ENCODE results near the gene TPMT. TPM values are rescaled to one million over a fixed set of nuclear protein-coding genes. Genes with fewer than 3 reads are reported as not detected.

The TPMT gene
- total and polyA plus RNA-seq, 2 of the 13 experiments (the other 11 are each of a cell fraction or from before 2014, with no cell fraction given) = 11.1 to 22.8 TPM

GRCh38 chr6:18081025-18081668, 73.7 kb downstream of the TPMT start (continued):
- TF ChIP-seq AHDC1 (CRISPR knock-in tag; IDR thresholded peaks at IDR 0.05; ENCODE audit: borderline replicate concordance) (peak; percentile 77; the same call in 1 of the 2 replicates), MED1 (CRISPR knock-in tag; IDR thresholded peaks at IDR 0.05) (no peak), ZNF143 (CRISPR knock-in tag; IDR thresholded peaks at IDR 0.05) (no peak), ZFP36L1 (CRISPR knock-in tag; IDR thresholded peaks at IDR 0.05) (no peak), SCMH1 (CRISPR knock-in tag; IDR thresholded peaks at IDR 0.05; ENCODE audit: borderline replicate concordance) (no peak), STAG1 (CRISPR knock-in tag; IDR thresholded peaks at IDR 0.05) (peak; percentile 11; the same call in 1 of the 2 replicates), UBTF (CRISPR knock-in tag; IDR thresholded peaks at IDR 0.05) (no peak), ZNF430 (CRISPR knock-in tag; IDR thresholded peaks at IDR 0.05) (no peak), ZNF230 (CRISPR knock-in tag; IDR thresholded peaks at IDR 0.05) (no peak), ZFX (CRISPR knock-in tag; IDR thresholded peaks at IDR 0.05; ENCODE audit: low read depth) (no peak), HINFP (CRISPR knock-in tag; IDR thresholded peaks at IDR 0.05; ENCODE audit: low read depth) (no peak), ZNF207 (IDR thresholded peaks at IDR 0.05; ENCODE audit: borderline replicate concordance) (no peak), BORCS8-MEF2B (CRISPR knock-in tag; IDR thresholded peaks at IDR 0.05) (no peak), ONECUT2 (CRISPR knock-in tag; IDR thresholded peaks at IDR 0.05) (no peak), EZH2 (conservative IDR thresholded peaks at IDR 0.05; ENCODE audit: low read depth, low read length) (no peak), SPEN (CRISPR knock-in tag; IDR thresholded peaks at IDR 0.05; ENCODE audit: low read depth) (no peak), ZC3H4 (CRISPR knock-in tag; IDR thresholded peaks at IDR 0.05; ENCODE audit: borderline replicate concordance) (no peak), ZNF383 (CRISPR knock-in tag; IDR thresholded peaks at IDR 0.05; ENCODE audit: borderline replicate concordance) (no peak), BHLHE40 (IDR thresholded peaks at IDR 0.05; ENCODE audit: low read length) (no peak)

Measured in HepG2 (cell line).